ENCODE results near the gene RTL1.

DNA sequence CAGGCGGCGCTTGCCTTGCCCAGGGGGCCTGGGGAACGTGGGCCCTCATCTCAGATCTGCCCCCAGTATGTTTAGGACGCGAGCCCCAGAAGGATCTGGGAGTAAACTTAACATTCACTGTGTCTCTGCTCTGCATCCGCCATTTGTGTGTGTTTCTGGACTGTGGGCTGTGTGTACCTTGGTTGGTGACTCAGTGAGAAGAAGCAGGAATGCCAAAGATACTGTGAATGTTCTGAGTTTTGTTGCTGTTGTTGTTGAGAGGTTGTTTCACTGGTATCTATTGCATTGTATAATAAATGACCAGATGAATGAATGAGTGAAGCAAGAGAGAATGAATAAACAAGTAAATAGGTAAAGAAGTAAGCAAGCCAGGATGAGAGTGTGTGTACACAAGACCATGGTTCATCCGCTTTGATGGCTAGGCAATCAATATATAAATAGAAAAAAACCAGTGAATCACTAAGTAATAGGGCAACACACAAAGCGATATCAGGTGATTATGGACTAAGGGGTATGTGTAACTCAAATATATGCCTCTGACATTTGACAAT, 57.1 kb downstream of the RTL1 start:
- no peak for TF ChIP-seq POLR2AphosphoS5 (IDR thresholded peaks at IDR 0.05; ENCODE audit: low read depth, low read length)
- no peak for TF ChIP-seq TAF1 (IDR thresholded peaks at IDR 0.05; ENCODE audit: borderline replicate concordance, insufficient read depth, low read length)
- TF ChIP-seq SIN3A (IDR thresholded peaks at IDR 0.05; ENCODE audit: borderline replicate concordance, insufficient read depth, low read length) = no peak
- TF ChIP-seq FOXP2 (optimal IDR thresholded peaks at IDR 0.05; ENCODE audit: borderline replicate concordance, extremely low read depth, extremely low read length, insufficient read depth) = no peak
- TF ChIP-seq, protein P1, sequence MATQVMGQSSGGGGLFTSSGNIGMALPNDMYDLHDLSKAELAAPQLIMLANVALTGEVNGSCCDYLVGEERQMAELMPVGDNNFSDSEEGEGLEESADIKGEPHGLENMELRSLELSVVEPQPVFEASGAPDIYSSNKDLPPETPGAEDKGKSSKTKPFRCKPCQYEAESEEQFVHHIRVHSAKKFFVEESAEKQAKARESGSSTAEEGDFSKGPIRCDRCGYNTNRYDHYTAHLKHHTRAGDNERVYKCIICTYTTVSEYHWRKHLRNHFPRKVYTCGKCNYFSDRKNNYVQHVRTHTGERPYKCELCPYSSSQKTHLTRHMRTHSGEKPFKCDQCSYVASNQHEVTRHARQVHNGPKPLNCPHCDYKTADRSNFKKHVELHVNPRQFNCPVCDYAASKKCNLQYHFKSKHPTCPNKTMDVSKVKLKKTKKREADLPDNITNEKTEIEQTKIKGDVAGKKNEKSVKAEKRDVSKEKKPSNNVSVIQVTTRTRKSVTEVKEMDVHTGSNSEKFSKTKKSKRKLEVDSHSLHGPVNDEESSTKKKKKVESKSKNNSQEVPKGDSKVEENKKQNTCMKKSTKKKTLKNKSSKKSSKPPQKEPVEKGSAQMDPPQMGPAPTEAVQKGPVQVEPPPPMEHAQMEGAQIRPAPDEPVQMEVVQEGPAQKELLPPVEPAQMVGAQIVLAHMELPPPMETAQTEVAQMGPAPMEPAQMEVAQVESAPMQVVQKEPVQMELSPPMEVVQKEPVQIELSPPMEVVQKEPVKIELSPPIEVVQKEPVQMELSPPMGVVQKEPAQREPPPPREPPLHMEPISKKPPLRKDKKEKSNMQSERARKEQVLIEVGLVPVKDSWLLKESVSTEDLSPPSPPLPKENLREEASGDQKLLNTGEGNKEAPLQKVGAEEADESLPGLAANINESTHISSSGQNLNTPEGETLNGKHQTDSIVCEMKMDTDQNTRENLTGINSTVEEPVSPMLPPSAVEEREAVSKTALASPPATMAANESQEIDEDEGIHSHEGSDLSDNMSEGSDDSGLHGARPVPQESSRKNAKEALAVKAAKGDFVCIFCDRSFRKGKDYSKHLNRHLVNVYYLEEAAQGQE (IDR thresholded peaks at IDR 0.05; ENCODE audit: insufficient read depth in 1 of 2, low read depth in 2 of 2, low read length in 2 of 2) = no peak
